Mononuclear cell (primary cell): ENCODE data around the gene PIGH. TPM values are rescaled to one million over a fixed set of nuclear protein-coding genes. Genes with fewer than 3 reads are reported as not detected.
"Not testable (repeated sequence)": the region's sequence is repeated elsewhere in the genome, so short reads cannot be mapped to it uniquely, and the experiment has no call there.

Experiments used
- H3K27me3 ChIP-seq: 2 replicates; pipeline ENCODE4 v1.6.0; 2011; ENCODE audit warnings: low read length, control low read depth; ENCODE audit not compliant: insufficient read depth
- H3K4me1 ChIP-seq: 2 replicates; pipeline ENCODE4 v1.5.1; 2011; ENCODE audit warnings: mild to moderate bottlenecking, low read length, control low read depth; ENCODE audit not compliant: insufficient read depth
- H3K4me3 ChIP-seq: 2 replicates; pipeline ENCODE4 v1.5.1; 2011; ENCODE audit warnings: mild to moderate bottlenecking, low read length, moderate library complexity
- H3K9me3 ChIP-seq: 2 replicates; pipeline ENCODE4 v1.5.1; 2011; ENCODE audit warnings: low read depth, mild to moderate bottlenecking, control low read depth, low read length
- total RNA-seq: library from RNA; depleted of rRNA; stranded (reverse); fragments of >200 nt; gene quantifications from one replicate; pipeline ENCODE4 v1.2.3, GENCODE V29; 2012

The PIGH gene
- 39.4 TPM for total RNA-seq

GRCh38 chr14:67599698-67600561 lies at the start of gene PIGH:
PIGH (minus strand) TSS chr14:67600268; CDS start chr14:67600203, 65 bp downstream.
- peak within 1 kb of the TSS; percentile 81 for H3K4me3 ChIP-seq
- H3K27me3 ChIP-seq: no peaks in the 10 kb centered on the region
- H3K4me1 ChIP-seq: peaks cover 23% of the 10 kb centered on the region
- H3K9me3 ChIP-seq: no peaks in the 10 kb centered on the region

- no peaks in the 10 kb centered on the region for H3K27me3 ChIP-seq
- H3K4me3 ChIP-seq: no peak overlapping the region
- no peaks in the 10 kb centered on the region for H3K4me1 ChIP-seq
Observed at GRCh38 chr14:67646131-67646530, 46.1 kb upstream of the PIGH start.

GRCh38 chr14:67645414-67645813 lies 45.3 kb upstream of the PIGH start:
- Histone ChIP-seq H3K27me3 (no peaks in the 10 kb centered on the region), H3K9me3 (no peaks in the 10 kb centered on the region), H3K4me3 (no peak overlapping the region), H3K4me1 (no peaks in the 10 kb centered on the region)

More at GRCh38 chr14:67646131-67646530, 46.1 kb upstream of the PIGH start:
- H3K9me3 ChIP-seq: no peaks in the 10 kb centered on the region

GRCh38 chr14:67644428-67644827 lies 44.4 kb upstream of the PIGH start:
- no peaks in the 10 kb centered on the region for H3K27me3 ChIP-seq
- no peaks in the 10 kb centered on the region for H3K4me1 ChIP-seq
- no peaks in the 10 kb centered on the region for H3K9me3 ChIP-seq
- no peak overlapping the region for H3K4me3 ChIP-seq

- no peaks in the 10 kb centered on the region for H3K4me1 ChIP-seq
- H3K9me3 ChIP-seq: no peaks in the 10 kb centered on the region
- H3K4me3 ChIP-seq: no peak overlapping the region
- H3K27me3 ChIP-seq: no peaks in the 10 kb centered on the region
Observed at GRCh38 chr14:67643713-67644112, 43.6 kb upstream of the PIGH start.

GRCh38 chr14:67641902-67642749 lies 42.1 kb upstream of the PIGH start:
- Histone ChIP-seq H3K27me3 (no peaks in the 10 kb centered on the region), H3K4me3 (no peak overlapping the region), H3K4me1 (no peaks in the 10 kb centered on the region), H3K9me3 (no peaks in the 10 kb centered on the region)

GRCh38 chr14:67641480-67641879 lies 41.4 kb upstream of the PIGH start:
- H3K4me3 ChIP-seq: no peak overlapping the region
- H3K9me3 ChIP-seq: no peaks in the 10 kb centered on the region
- no peaks in the 10 kb centered on the region for H3K4me1 ChIP-seq
- H3K27me3 ChIP-seq: no peaks in the 10 kb centered on the region

- H3K27me3 ChIP-seq: no peaks in the 10 kb centered on the region
- no peaks in the 10 kb centered on the region for H3K4me1 ChIP-seq
- H3K4me3 ChIP-seq: no peak overlapping the region
- H3K9me3 ChIP-seq: no peaks in the 10 kb centered on the region
Observed at GRCh38 chr14:67638642-67639041, 38.6 kb upstream of the PIGH start.

GRCh38 chr14:67636361-67636919 lies 36.4 kb upstream of the PIGH start:
- Histone ChIP-seq H3K9me3 (no peaks in the 10 kb centered on the region), H3K27me3 (no peaks in the 10 kb centered on the region), H3K4me1 (no peaks in the 10 kb centered on the region), H3K4me3 (no peak overlapping the region)

GRCh38 chr14:67633451-67634147 lies 33.5 kb upstream of the PIGH start:
- no peaks in the 10 kb centered on the region for H3K4me1 ChIP-seq
- no peaks in the 10 kb centered on the region for H3K27me3 ChIP-seq
- no peak overlapping the region for H3K4me3 ChIP-seq
- H3K9me3 ChIP-seq: no peaks in the 10 kb centered on the region

- Histone ChIP-seq H3K4me3 (no peak overlapping the region), H3K9me3 (no peaks in the 10 kb centered on the region), H3K27me3 (no peaks in the 10 kb centered on the region), H3K4me1 (no peaks in the 10 kb centered on the region)
Observed at GRCh38 chr14:67630938-67631337, 30.9 kb upstream of the PIGH start.

- no peaks in the 10 kb centered on the region for H3K4me1 ChIP-seq
- no peak overlapping the region for H3K4me3 ChIP-seq
- H3K9me3 ChIP-seq: no peaks in the 10 kb centered on the region
- no peaks in the 10 kb centered on the region for H3K27me3 ChIP-seq
Observed at GRCh38 chr14:67630186-67630585, 30.1 kb upstream of the PIGH start.

- no peaks in the 10 kb centered on the region for H3K4me1 ChIP-seq
- H3K9me3 ChIP-seq: no peaks in the 10 kb centered on the region
- H3K4me3 ChIP-seq: no peak overlapping the region
- H3K27me3 ChIP-seq: no peaks in the 10 kb centered on the region
Observed at GRCh38 chr14:67627519-67627918, 27.5 kb upstream of the PIGH start.

- not testable (repeated sequence) for H3K4me3 ChIP-seq, H3K9me3 ChIP-seq, H3K4me1 ChIP-seq, H3K27me3 ChIP-seq
Observed at GRCh38 chr14:67626131-67626530, 26.1 kb upstream of the PIGH start.

GRCh38 chr14:67623114-67623513 lies 23.0 kb upstream of the PIGH start:
- Histone ChIP-seq H3K4me3 (no peak overlapping the region), H3K4me1 (peaks cover 16% of the 10 kb centered on the region), H3K9me3 (no peaks in the 10 kb centered on the region), H3K27me3 (peaks cover 4% of the 10 kb centered on the region)
